Measurements from ENCODE around the gene TEDDM1.

TEDDM1 gene

GRCh38 chr1:182407724-182408123 is 7.3 kb upstream of the TEDDM1 start:
- Histone ChIP-seq H3K4me1 (ENCODE audit: control insufficient read depth in 1 of 2, insufficient read depth in 2 of 2, low read length in 2 of 2) (no peaks in the 10 kb centered on the region), H3K27ac (ENCODE audit: low read depth, low read length) (no peak overlapping the region), H3K23ac (ENCODE audit: low read length) (no peak overlapping the region), H3K4me3 (ENCODE audit: low read depth, low read length) (no peak overlapping the region), H3K4ac (ENCODE audit: low read depth, low read length) (no peak overlapping the region), H4K12ac (ENCODE audit: low read depth, low read length) (no peak overlapping the region), H3K9ac (ENCODE audit: low read length) (no peak overlapping the region), H3K9me3 (ENCODE audit: insufficient read depth, low read depth, low read length) (no peaks in the 10 kb centered on the region), H3K4me2 (ENCODE audit: low read length) (no peak overlapping the region), H3K79me1 (ENCODE audit: low read length) (no peaks in the 10 kb centered on the region), H3K27me3 (ENCODE audit: insufficient read depth, low read length) (no peaks in the 10 kb centered on the region), H3K18ac (ENCODE audit: low read length) (no peak overlapping the region), H3K79me2 (ENCODE audit: control insufficient read depth, insufficient read depth, low read length, poor library complexity) (no peaks in the 10 kb centered on the region), H4K8ac (ENCODE audit: low read depth, low read length) (no peak overlapping the region), H3K36me3 (ENCODE audit: control insufficient read depth in 1 of 2, insufficient read depth in 2 of 2, low read length in 2 of 2) (no peaks in the 10 kb centered on the region), H2BK5ac (ENCODE audit: low read depth, low read length, poor library complexity) (no peak overlapping the region), H2BK12ac (ENCODE audit: low read length) (no peak overlapping the region), H2AFZ (ENCODE audit: insufficient read depth, low read length, poor library complexity) (no peak overlapping the region), H3K14ac (ENCODE audit: low read length) (no peak overlapping the region), H2BK120ac (ENCODE audit: insufficient read depth, low read length, poor library complexity) (no peak overlapping the region), H4K91ac (ENCODE audit: low read depth, low read length) (no peak overlapping the region), H2AK5ac (ENCODE audit: low read length) (no peak overlapping the region)
- no peak for DNase-seq
- no CpG with 5 or more reads among the region's 3 CpGs for WGBS (ENCODE audit: extremely low coverage, insufficient coverage, insufficient read length)

- Histone ChIP-seq H4K8ac (ENCODE audit: low read depth, low read length) (no peak overlapping the region), H2AK5ac (ENCODE audit: low read length) (no peak overlapping the region), H3K9me3 (ENCODE audit: insufficient read depth, low read depth, low read length) (no peaks in the 10 kb centered on the region), H3K18ac (ENCODE audit: low read length) (no peak overlapping the region), H2BK120ac (ENCODE audit: insufficient read depth, low read length, poor library complexity) (no peak overlapping the region), H4K12ac (ENCODE audit: low read depth, low read length) (no peak overlapping the region), H3K36me3 (ENCODE audit: control insufficient read depth in 1 of 2, insufficient read depth in 2 of 2, low read length in 2 of 2) (no peaks in the 10 kb centered on the region), H4K91ac (ENCODE audit: low read depth, low read length) (no peak overlapping the region), H2AFZ (ENCODE audit: insufficient read depth, low read length, poor library complexity) (no peak overlapping the region), H3K4ac (ENCODE audit: low read depth, low read length) (no peak overlapping the region), H2BK5ac (ENCODE audit: low read depth, low read length, poor library complexity) (no peak overlapping the region), H3K27me3 (ENCODE audit: insufficient read depth, low read length) (no peaks in the 10 kb centered on the region), H3K9ac (ENCODE audit: low read length) (no peak overlapping the region), H3K79me1 (ENCODE audit: low read length) (no peaks in the 10 kb centered on the region), H3K4me2 (ENCODE audit: low read length) (no peak overlapping the region), H3K4me3 (ENCODE audit: low read depth, low read length) (no peak overlapping the region), H3K79me2 (ENCODE audit: control insufficient read depth, insufficient read depth, low read length, poor library complexity) (no peaks in the 10 kb centered on the region), H2BK12ac (ENCODE audit: low read length) (no peak overlapping the region), H3K4me1 (ENCODE audit: control insufficient read depth in 1 of 2, insufficient read depth in 2 of 2, low read length in 2 of 2) (no peaks in the 10 kb centered on the region), H3K14ac (ENCODE audit: low read length) (no peak overlapping the region), H3K27ac (ENCODE audit: low read depth, low read length) (no peak overlapping the region), H3K23ac (ENCODE audit: low read length) (no peak overlapping the region)
- WGBS (ENCODE audit: extremely low coverage, insufficient coverage, insufficient read length) = no CpG with 5 or more reads among the region's 1 CpG
- peak in 1 of 2 donors; percentile 7 for DNase-seq
Observed at GRCh38 chr1:182406012-182406411, 5.5 kb upstream of the TEDDM1 start.

GRCh38 chr1:182405578-182405977 is 5.1 kb upstream of the TEDDM1 start:
- WGBS (ENCODE audit: extremely low coverage, insufficient coverage, insufficient read length) = no CpG with 5 or more reads among the region's 1 CpG
- H4K8ac ChIP-seq (ENCODE audit: low read depth, low read length) = no peak overlapping the region
- H3K4ac ChIP-seq (ENCODE audit: low read depth, low read length) = no peak overlapping the region
- no peak overlapping the region for H3K9ac ChIP-seq (ENCODE audit: low read length)
- H2BK5ac ChIP-seq (ENCODE audit: low read depth, low read length, poor library complexity) = no peak overlapping the region
- H3K4me2 ChIP-seq (ENCODE audit: low read length) = no peak overlapping the region
- no peak overlapping the region for H2AK5ac ChIP-seq (ENCODE audit: low read length)
- no peak overlapping the region for H3K18ac ChIP-seq (ENCODE audit: low read length)
- no peak overlapping the region for H3K23ac ChIP-seq (ENCODE audit: low read length)
- no peak overlapping the region for H4K91ac ChIP-seq (ENCODE audit: low read depth, low read length)
- H2AFZ ChIP-seq (ENCODE audit: insufficient read depth, low read length, poor library complexity) = no peak overlapping the region
- H3K27me3 ChIP-seq (ENCODE audit: insufficient read depth, low read length) = no peaks in the 10 kb centered on the region
- DNase-seq = no peak
- H3K79me2 ChIP-seq (ENCODE audit: control insufficient read depth, insufficient read depth, low read length, poor library complexity) = no peaks in the 10 kb centered on the region
- H3K14ac ChIP-seq (ENCODE audit: low read length) = no peak overlapping the region
- no peak overlapping the region for H3K27ac ChIP-seq (ENCODE audit: low read depth, low read length)
- H3K9me3 ChIP-seq (ENCODE audit: insufficient read depth, low read depth, low read length) = no peaks in the 10 kb centered on the region
- H3K4me1 ChIP-seq (ENCODE audit: control insufficient read depth in 1 of 2, insufficient read depth in 2 of 2, low read length in 2 of 2) = no peaks in the 10 kb centered on the region
- H4K12ac ChIP-seq (ENCODE audit: low read depth, low read length) = no peak overlapping the region
- no peaks in the 10 kb centered on the region for H3K36me3 ChIP-seq (ENCODE audit: control insufficient read depth in 1 of 2, insufficient read depth in 2 of 2, low read length in 2 of 2)
- no peak overlapping the region for H2BK12ac ChIP-seq (ENCODE audit: low read length)
- no peaks in the 10 kb centered on the region for H3K79me1 ChIP-seq (ENCODE audit: low read length)
- H2BK120ac ChIP-seq (ENCODE audit: insufficient read depth, low read length, poor library complexity) = no peak overlapping the region
- no peak overlapping the region for H3K4me3 ChIP-seq (ENCODE audit: low read depth, low read length)

- Histone ChIP-seq H4K8ac (ENCODE audit: low read depth, low read length) (no peak overlapping the region), H3K27me3 (ENCODE audit: insufficient read depth, low read length) (no peaks in the 10 kb centered on the region), H4K91ac (ENCODE audit: low read depth, low read length) (no peak overlapping the region), H3K14ac (ENCODE audit: low read length) (no peak overlapping the region), H3K79me2 (ENCODE audit: control insufficient read depth, insufficient read depth, low read length, poor library complexity) (no peaks in the 10 kb centered on the region), H3K79me1 (ENCODE audit: low read length) (no peaks in the 10 kb centered on the region), H3K4ac (ENCODE audit: low read depth, low read length) (no peak overlapping the region), H3K36me3 (ENCODE audit: control insufficient read depth in 1 of 2, insufficient read depth in 2 of 2, low read length in 2 of 2) (no peaks in the 10 kb centered on the region), H3K4me3 (ENCODE audit: low read depth, low read length) (no peak overlapping the region), H3K4me1 (ENCODE audit: control insufficient read depth in 1 of 2, insufficient read depth in 2 of 2, low read length in 2 of 2) (no peaks in the 10 kb centered on the region), H2BK12ac (ENCODE audit: low read length) (no peak overlapping the region), H2AK5ac (ENCODE audit: low read length) (no peak overlapping the region), H3K9ac (ENCODE audit: low read length) (no peak overlapping the region), H2AFZ (ENCODE audit: insufficient read depth, low read length, poor library complexity) (no peak overlapping the region), H3K23ac (ENCODE audit: low read length) (no peak overlapping the region), H3K9me3 (ENCODE audit: insufficient read depth, low read depth, low read length) (no peaks in the 10 kb centered on the region), H2BK120ac (ENCODE audit: insufficient read depth, low read length, poor library complexity) (no peak overlapping the region), H4K12ac (ENCODE audit: low read depth, low read length) (no peak overlapping the region), H3K18ac (ENCODE audit: low read length) (no peak overlapping the region), H3K27ac (ENCODE audit: low read depth, low read length) (no peak overlapping the region), H2BK5ac (ENCODE audit: low read depth, low read length, poor library complexity) (no peak overlapping the region), H3K4me2 (ENCODE audit: low read length) (no peak overlapping the region)
- DNase-seq = no peak
- WGBS (ENCODE audit: extremely low coverage, insufficient coverage, insufficient read length) = no CpG with 5 or more reads among the region's 1 CpG
Observed at GRCh38 chr1:182404781-182405180, 4.3 kb upstream of the TEDDM1 start.
